Endodermal cell (in vitro differentiated cells): ENCODE measurements around the gene TMEM43. TPM values are rescaled to one million over a fixed set of nuclear protein-coding genes. Genes with fewer than 3 reads are reported as not detected.
A peak's percentile ranks its signal among the peaks of the same experiment; 100 is the strongest.
"Not testable (repeated sequence)": the region's sequence is repeated elsewhere in the genome, so short reads cannot be mapped to it uniquely, and the experiment has no call there.

ENCODE experiments used
- DNase-seq: peaks from one replicate; pipeline ENCODE4 v3.0.0-alpha.2; 2017
- H3K27ac ChIP-seq: 2 replicates; pipeline ENCODE4 v1.5.1; 2013; ENCODE audit warnings: mild to moderate bottlenecking, low read depth, low read length, moderate library complexity
- H3K27me3 ChIP-seq: 2 replicates; pipeline ENCODE4 v1.6.1; 2013; ENCODE audit warnings: mild to moderate bottlenecking, low read length, moderate library complexity; ENCODE audit not compliant: insufficient read depth, control insufficient read depth, poor library complexity, severe bottlenecking
- H3K36me3 ChIP-seq: 2 replicates; pipeline ENCODE4 v1.7.0; 2013; ENCODE audit warnings: mild to moderate bottlenecking, low read length, moderate library complexity; ENCODE audit not compliant: control insufficient read depth, insufficient read depth
- H3K4me1 ChIP-seq: one replicate; pipeline ENCODE4 v1.7.0; 2013; ENCODE audit warnings: low read length; ENCODE audit not compliant: control insufficient read depth, insufficient read depth
- H3K4me3 ChIP-seq: 2 replicates; pipeline ENCODE4 v1.5.1; 2013; ENCODE audit warnings: mild to moderate bottlenecking, low read length, moderate library complexity
- H3K9ac ChIP-seq: 2 replicates; pipeline ENCODE4 v1.6.1; 2013; ENCODE audit warnings: mild to moderate bottlenecking, low read length, moderate library complexity; ENCODE audit not compliant: poor library complexity, severe bottlenecking; ENCODE audit errors: extremely low read depth
- H3K9me3 ChIP-seq: 2 replicates; pipeline ENCODE4 v1.6.1; 2013; ENCODE audit warnings: mild to moderate bottlenecking, low read length, moderate library complexity; ENCODE audit not compliant: control insufficient read depth
- H3K27ac Mint-ChIP-seq: 2 replicates; pipeline ENCODE4 v1.8.0; 2020; ENCODE audit warnings: mixed read lengths
- H3K27me3 Mint-ChIP-seq: 2 replicates; pipeline ENCODE4 v1.8.0; 2021; ENCODE audit warnings: mild to moderate bottlenecking, mixed read lengths; ENCODE audit not compliant: insufficient read depth
- H3K36me3 Mint-ChIP-seq: 2 replicates; pipeline ENCODE4 v1.8.0; 2020; ENCODE audit warnings: low read depth, mixed read lengths
- H3K4me1 Mint-ChIP-seq: 2 replicates; pipeline ENCODE4 v1.8.0; 2020; ENCODE audit warnings: mixed read lengths
- H3K4me3 Mint-ChIP-seq: 2 replicates; pipeline ENCODE4 v1.8.0; 2020; ENCODE audit warnings: mild to moderate bottlenecking, moderate library complexity, mixed read lengths
- H3K9me3 Mint-ChIP-seq: 2 replicates; pipeline ENCODE4 v1.8.0; 2020; ENCODE audit warnings: mild to moderate bottlenecking, mixed read lengths
- WGBS, 2 experiments: methylation state at CpG; one replicate each; pipeline versions ENCODE4 v1.1.5 to v1.1.7; 2013; ENCODE audit warnings: missing lambda C conversion rate in 2 of 2, mixed read lengths in 1 of 2; ENCODE audit not compliant: insufficient coverage in 1 of 2, insufficient read length in 1 of 2; 5-methylcytosine and 5-hydroxymethylcytosine counted together
- total RNA-seq, 2 donors: library from RNA; stranded (reverse); fragmentation: NEBNext Ultra II Directional in 1 of 2; extraction: Animal tissue kit (Norgen Biotek cat#: 25700) in 1 of 2; gene quantifications; 2 replicates in 1 of 2; 3 replicates in 1 of 2; pipeline ENCODE4 v1.2.1, GENCODE V29; 2021
- TF ChIP-seq, protein P1 (sequence below): fragments of 200-600 bp; sonication (generic); conservative IDR thresholded peaks from 2 replicates; pipeline ENCODE4 v1.5.0; 2021; ENCODE audit warnings: antibody characterized with exemption, mild to moderate bottlenecking

Gene TMEM43
- total RNA-seq, 2 donors from 2014 or later = 28.9 to 39.3 TPM

DNA sequence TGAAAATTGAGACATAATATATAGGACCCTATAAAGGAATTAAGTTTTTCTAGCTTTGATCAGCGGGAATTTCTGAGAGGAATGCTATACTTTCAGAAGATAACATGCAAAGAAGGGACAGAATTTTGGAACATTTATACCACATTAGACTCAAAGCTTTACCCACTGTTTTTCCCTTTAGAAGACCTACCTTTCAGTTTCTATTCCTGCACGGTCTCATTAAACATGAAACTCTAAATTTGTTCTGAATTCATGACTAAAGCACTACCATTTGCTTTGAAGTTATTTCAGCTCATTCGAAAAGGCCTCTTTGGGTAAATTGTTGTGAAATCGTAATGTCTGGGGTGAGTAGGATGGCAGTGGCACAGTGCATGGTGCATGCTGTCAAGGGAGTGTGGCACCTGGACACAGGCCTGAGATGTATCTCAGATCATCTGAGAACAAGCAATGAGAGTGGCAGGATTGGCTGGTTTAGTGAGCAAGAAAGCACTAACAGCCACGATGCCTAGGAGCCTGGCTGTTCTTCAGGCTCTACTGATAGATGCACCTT, 42.7 kb upstream of the TMEM43 start:
- Histone ChIP-seq H3K9me3 (peaks cover 57% of the 10 kb centered on the region), H3K9ac (no peak overlapping the region), H3K27me3 (no peaks in the 10 kb centered on the region), H3K36me3 (no peaks in the 10 kb centered on the region), H3K27ac (no peak overlapping the region), H3K4me3 (no peak overlapping the region), H3K4me1 (no peaks in the 10 kb centered on the region)
- no peaks in the 10 kb centered on the region for H3K4me1 Mint-ChIP-seq
- H3K27ac Mint-ChIP-seq = no peak overlapping the region
- peaks cover 3% of the 10 kb centered on the region for H3K36me3 Mint-ChIP-seq
- DNase-seq = no peak
- H3K9me3 Mint-ChIP-seq = peaks cover 58% of the 10 kb centered on the region
- TF ChIP-seq, protein P1, sequence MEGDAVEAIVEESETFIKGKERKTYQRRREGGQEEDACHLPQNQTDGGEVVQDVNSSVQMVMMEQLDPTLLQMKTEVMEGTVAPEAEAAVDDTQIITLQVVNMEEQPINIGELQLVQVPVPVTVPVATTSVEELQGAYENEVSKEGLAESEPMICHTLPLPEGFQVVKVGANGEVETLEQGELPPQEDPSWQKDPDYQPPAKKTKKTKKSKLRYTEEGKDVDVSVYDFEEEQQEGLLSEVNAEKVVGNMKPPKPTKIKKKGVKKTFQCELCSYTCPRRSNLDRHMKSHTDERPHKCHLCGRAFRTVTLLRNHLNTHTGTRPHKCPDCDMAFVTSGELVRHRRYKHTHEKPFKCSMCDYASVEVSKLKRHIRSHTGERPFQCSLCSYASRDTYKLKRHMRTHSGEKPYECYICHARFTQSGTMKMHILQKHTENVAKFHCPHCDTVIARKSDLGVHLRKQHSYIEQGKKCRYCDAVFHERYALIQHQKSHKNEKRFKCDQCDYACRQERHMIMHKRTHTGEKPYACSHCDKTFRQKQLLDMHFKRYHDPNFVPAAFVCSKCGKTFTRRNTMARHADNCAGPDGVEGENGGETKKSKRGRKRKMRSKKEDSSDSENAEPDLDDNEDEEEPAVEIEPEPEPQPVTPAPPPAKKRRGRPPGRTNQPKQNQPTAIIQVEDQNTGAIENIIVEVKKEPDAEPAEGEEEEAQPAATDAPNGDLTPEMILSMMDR = no peak
- 92 to 95% methylated on average over 4 to 5 of the region's 5 CpGs for WGBS, 2 experiments
- H3K4me3 Mint-ChIP-seq = no peak overlapping the region
- peaks cover 10% of the 10 kb centered on the region for H3K27me3 Mint-ChIP-seq

DNA sequence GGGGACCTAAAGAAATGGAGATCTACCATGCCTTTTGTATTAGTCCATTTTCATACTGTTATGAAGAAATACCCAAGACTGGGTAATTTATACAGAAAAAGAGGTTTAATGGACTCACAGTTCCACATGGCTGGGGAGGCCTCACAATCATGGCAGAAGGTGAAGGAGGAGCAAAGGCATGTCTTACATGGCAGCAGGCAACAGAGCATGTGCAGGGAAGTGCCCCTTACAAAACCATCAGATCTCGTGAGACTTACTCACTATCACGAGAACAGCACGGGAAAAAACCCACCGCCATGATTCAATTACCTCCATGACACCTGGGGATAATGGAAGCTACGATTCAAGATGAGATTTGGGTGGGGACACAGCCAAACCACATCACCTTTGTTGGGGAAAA, 37.4 kb upstream of the TMEM43 start:
- H3K36me3 Mint-ChIP-seq, H3K27me3 ChIP-seq, H3K27ac Mint-ChIP-seq: not testable (repeated sequence)

DNA sequence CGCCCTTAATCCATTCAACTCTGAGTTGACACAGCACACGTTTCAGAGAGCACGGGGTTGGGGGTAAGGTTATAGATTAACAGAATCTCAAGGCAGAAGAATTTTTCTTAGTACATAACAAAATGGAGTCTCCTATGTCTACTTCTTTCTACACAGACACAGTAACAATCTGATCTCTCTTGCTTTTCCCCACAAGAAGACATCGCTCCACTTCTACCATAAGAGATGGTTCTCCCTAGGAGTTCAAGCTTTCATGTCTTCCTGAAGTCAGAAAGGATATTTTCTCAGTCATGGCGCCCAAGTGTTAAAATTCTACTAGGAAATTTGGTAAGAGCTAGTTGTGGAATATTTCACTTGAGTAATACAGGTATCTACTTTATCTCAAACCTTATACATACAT, 32.9 kb upstream of the TMEM43 start:
- H3K36me3 Mint-ChIP-seq, H3K27ac ChIP-seq, DNase-seq, H3K4me1 ChIP-seq, H3K27me3 ChIP-seq, H3K9ac ChIP-seq, H3K36me3 ChIP-seq, H3K27me3 Mint-ChIP-seq, H3K4me3 Mint-ChIP-seq: not testable (repeated sequence)
- peak overlapping the region; percentile 37 for H3K4me3 ChIP-seq
- Mint-ChIP-seq H3K4me1 (peaks cover 11% of the 10 kb centered on the region), H3K9me3 (peaks cover 40% of the 10 kb centered on the region), H3K27ac (peak overlapping the region; percentile 82)
- peaks cover 38% of the 10 kb centered on the region for H3K9me3 ChIP-seq
- 85% methylated on average over 2 of the region's 5 CpGs; no CpG with 5 or more reads in 1 of the 2 experiments for WGBS, 2 experiments

More for the DNA sequence above, 37.4 kb upstream of the TMEM43 start:
- H3K4me1 Mint-ChIP-seq, H3K36me3 ChIP-seq, H3K4me3 Mint-ChIP-seq, H3K27me3 Mint-ChIP-seq, H3K4me1 ChIP-seq, H3K4me3 ChIP-seq, H3K9ac ChIP-seq, DNase-seq, H3K27ac ChIP-seq: not testable (repeated sequence)
- peaks cover 60% of the 10 kb centered on the region for H3K9me3 ChIP-seq
- peaks cover 56% of the 10 kb centered on the region for H3K9me3 Mint-ChIP-seq
- 90 to 95% methylated on average over 5 of the region's 5 CpGs for WGBS, 2 experiments

DNA sequence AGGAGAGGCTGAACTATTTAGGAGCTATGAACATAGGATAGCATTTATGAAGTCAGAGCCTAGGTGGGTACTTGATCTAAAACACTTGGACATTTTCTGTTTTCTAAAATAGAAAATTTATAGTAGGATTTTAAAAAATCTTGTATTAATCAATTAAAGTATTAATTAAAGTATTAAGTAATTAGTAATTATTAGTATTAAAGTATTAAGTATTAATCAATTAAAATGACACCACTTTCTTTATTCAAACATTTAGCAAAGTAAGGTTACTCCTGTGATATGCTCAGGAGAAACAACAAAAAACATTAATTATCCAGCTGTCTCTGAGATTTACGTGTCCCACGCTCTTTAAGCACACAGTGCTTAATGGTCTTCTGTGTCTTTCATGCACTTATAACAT, 32.4 kb upstream of the TMEM43 start:
- peaks cover 3% of the 10 kb centered on the region for H3K27me3 Mint-ChIP-seq
- 100% methylated on average over 2 of the region's 2 CpGs for WGBS, 2 experiments
- Histone ChIP-seq H3K36me3 (no peaks in the 10 kb centered on the region), H3K27ac (no peak overlapping the region), H3K27me3 (no peaks in the 10 kb centered on the region), H3K4me1 (no peaks in the 10 kb centered on the region), H3K9ac (no peak overlapping the region), H3K4me3 (peak overlapping the region; percentile 37), H3K9me3 (peaks cover 36% of the 10 kb centered on the region)
- no peak overlapping the region for H3K27ac Mint-ChIP-seq
- no peak for DNase-seq
- TF ChIP-seq, protein P1 = no peak
- peaks cover 7% of the 10 kb centered on the region for H3K36me3 Mint-ChIP-seq
- H3K4me1 Mint-ChIP-seq = peaks cover 11% of the 10 kb centered on the region
- H3K4me3 Mint-ChIP-seq = no peak overlapping the region
- H3K9me3 Mint-ChIP-seq = peaks cover 37% of the 10 kb centered on the region
